Pancreas (tissue), 10 donors: ENCODE results near the gene SLC25A13. TPM values are rescaled to one million over a fixed set of nuclear protein-coding genes. Genes with fewer than 3 reads are reported as not detected.

ENCODE experiments used
- ATAC-seq, 4 donors: fragments of 200-7000 bp; cut with Tn5 transposase; one replicate each; pipeline versions ENCODE4 v1.8.0 to v1.9.1; 2020; ENCODE audit warnings: mild to moderate bottlenecking in 4 of 4, moderate library complexity in 4 of 4
- DNase-seq, 6 donors: peaks; one replicate each; pipeline ENCODE4 v3.0.0-alpha.2; 2020
- FAIRE-seq: peaks from 2 replicates; lab custom pipeline; 2012; peaks lifted over from hg19 to GRCh38; lab: Jason Lieb, UNC
- H3K27ac ChIP-seq, 4 donors: fragments of 200-600 bp; sonication (generic); 1 replicate in 3 of 4; 2 replicates in 1 of 4; pipeline versions ENCODE4 v1.5.0 to v1.8.0; 2020
- H3K27me3 ChIP-seq, 4 donors: fragments of 200-600 bp; one replicate each; pipeline ENCODE4 v1.8.0; 2021
- H3K36me3 ChIP-seq, 3 donors: fragments of 200-600 bp; sonication (generic) in 1 of 3; one replicate each; pipeline versions ENCODE4 v1.5.0 to v1.8.0; 2020 to 2021
- H3K4me1 ChIP-seq, 3 donors: fragments of 200-600 bp; one replicate each; pipeline ENCODE4 v1.8.0; 2021
- H3K4me3 ChIP-seq, 4 donors: fragments of 200-600 bp; sonication (generic) in 2 of 4; one replicate each; pipeline versions ENCODE4 v1.5.0 to v1.8.0; 2020 to 2021
- H3K9me3 ChIP-seq, 4 donors: fragments of 200-600 bp; one replicate each; pipeline ENCODE4 v1.8.0; 2021
- CTCF ChIP-seq, 4 donors: fragments of 200-600 bp; sonication (generic) in 3 of 4; IDR thresholded peaks; one replicate each; pipeline versions ENCODE4 v1.5.0 to v1.8.0; 2021; ENCODE audit warnings: antibody characterized with exemption in 4 of 4
- WGBS, 2 donors: extraction: QIAGEN DNeasy Blood & Tissue Kit; methylation state at CpG; one replicate each; pipeline ENCODE4 v1.1.7; 2013; 5-methylcytosine and 5-hydroxymethylcytosine counted together
- intact Hi-C, 3 donors: fragments of 100-400 bp; cut with DNase I; formaldehyde crosslinking; loops; one replicate each; pipeline versions ENCODE4 v1.11.1 to v1.14.2; 2022
- polyA plus RNA-seq, 2 donors: library from polyadenylated mRNA; stranded (reverse); fragments of 200-250 nt; gene quantifications; one replicate each; pipeline ENCODE4 v1.2.3, GENCODE V29; 2013
- total RNA-seq, 6 donors: library from RNA; stranded (reverse); fragmentation: NEBNext Ultra II Directional in 4 of 6; extraction: Animal tissue kit (Norgen Biotek cat#: 25700) in 4 of 6; gene quantifications; one replicate each; pipeline versions ENCODE4 v1.2.1 to v1.2.4, GENCODE V29; 2021 to 2023
- donor health status: healthy with polysubstance abuse.
- donor health status: DM: no; HTN: no; CAD: no; lungs with moderate emphysema.
- donor health status: DM: no; HTN: no; CAD: no.
- donor health status: control.
- donor health status: control.
- donor health status: Bipolar disorder and iron deficiency.
- donor health status: DM: yes; HTN: yes; CAD: no.
- donor health status: DM: no; HTN: no; CAD: no.
- donor health status: DM: no; HTN: no; CAD: no.
- donor health status: DM: yes; HTN: yes; CAD: no.

SLC25A13 gene
- total and polyA plus RNA-seq, 8 donors: 4.2 to 15.0 (median 11.0) TPM

- TF ChIP-seq CTCF (IDR thresholded peaks at IDR 0.05): no peak
- no peak for FAIRE-seq
- WGBS, 2 donors: 91 to 92% methylated on average over 3 of the region's 3 CpGs
Measured at GRCh38 chr7:96177353-96177752, 144.5 kb downstream of the SLC25A13 start.

GRCh38 chr7:96174812-96175211, 147.1 kb downstream of the SLC25A13 start:
- Histone ChIP-seq H3K27me3 (no peaks in the 10 kb centered on the region), H3K4me3 (no peak overlapping the region), H3K27ac (no peak overlapping the region), H3K36me3 (peaks cover 0 to 4% (median 0%) of the 10 kb centered on the region in 3 donors), H3K4me1 (no peaks in the 10 kb centered on the region), H3K9me3 (no peaks in the 10 kb centered on the region)
- intact Hi-C loops: no loop called here
- FAIRE-seq (no peak), DNase-seq (no peak), ATAC-seq (no peak)
- TF ChIP-seq CTCF (IDR thresholded peaks at IDR 0.05): no peak
- 86 to 88% methylated on average over 4 of the region's 4 CpGs for WGBS, 2 donors

More at GRCh38 chr7:96177353-96177752, 144.5 kb downstream of the SLC25A13 start:
- Histone ChIP-seq H3K27ac (no peak overlapping the region), H3K27me3 (no peaks in the 10 kb centered on the region), H3K36me3 (no peaks in the 10 kb centered on the region), H3K4me1 (no peaks in the 10 kb centered on the region), H3K9me3 (no peaks in the 10 kb centered on the region), H3K4me3 (no peak overlapping the region)
- intact Hi-C loops: no loop called here
- ATAC-seq (no peak), DNase-seq (no peak)

- DNase-seq (no peak), FAIRE-seq (no peak), ATAC-seq (no peak)
- intact Hi-C loops: no loop called here
- no peaks in the 10 kb centered on the region for H3K9me3 ChIP-seq
- H3K36me3 ChIP-seq: peaks cover 0 to 4% (median 0%) of the 10 kb centered on the region in 3 donors
- H3K27ac ChIP-seq: no peak overlapping the region
- no peak for TF ChIP-seq CTCF (IDR thresholded peaks at IDR 0.05)
- H3K4me1 ChIP-seq: no peaks in the 10 kb centered on the region
- H3K4me3 ChIP-seq: no peak overlapping the region
- H3K27me3 ChIP-seq: no peaks in the 10 kb centered on the region
- 94 to 100% methylated on average over 3 of the region's 3 CpGs for WGBS, 2 donors
Measured at GRCh38 chr7:96173781-96174180, 148.1 kb downstream of the SLC25A13 start.

- no peak for DNase-seq
- no peaks in the 10 kb centered on the region for H3K4me1 ChIP-seq
- H3K36me3 ChIP-seq: peaks cover 0 to 4% (median 0%) of the 10 kb centered on the region in 3 donors
- H3K4me3 ChIP-seq: no peak overlapping the region
- no peak for TF ChIP-seq CTCF (IDR thresholded peaks at IDR 0.05)
- WGBS, 2 donors: 58 to 64% methylated on average over 5 of the region's 5 CpGs
- intact Hi-C loops: no loop called here
- H3K27ac ChIP-seq: no peak overlapping the region
- no peaks in the 10 kb centered on the region for H3K27me3 ChIP-seq
- peak in 1 of 4 donors; percentile 41 for ATAC-seq
- FAIRE-seq: no peak
- no peaks in the 10 kb centered on the region for H3K9me3 ChIP-seq
Measured at GRCh38 chr7:96169439-96169838, 152.5 kb downstream of the SLC25A13 start.

- H3K27me3 ChIP-seq: no peaks in the 10 kb centered on the region
- TF ChIP-seq CTCF (IDR thresholded peaks at IDR 0.05): no peak
- 92 to 96% methylated on average over 1 of the region's 1 CpG for WGBS, 2 donors
- DNase-seq (no peak), ATAC-seq (peak in 1 of 4 donors; percentile 35), FAIRE-seq (no peak)
- H3K4me3 ChIP-seq: no peak overlapping the region
- no peaks in the 10 kb centered on the region for H3K4me1 ChIP-seq
- no peak overlapping the region for H3K27ac ChIP-seq
- intact Hi-C loops: no loop called here
- H3K36me3 ChIP-seq: peaks cover 0 to 4% (median 0%) of the 10 kb centered on the region in 3 donors
- no peaks in the 10 kb centered on the region for H3K9me3 ChIP-seq
Measured at GRCh38 chr7:96167424-96167823, 154.5 kb downstream of the SLC25A13 start.
